OCI-LY3 (cell line): ENCODE results near the gene CLK1.

Experiments
- H2AFZ ChIP-seq: fragments of 200-600, 300-600 bp; shearing (Covaris generic); 2 replicates; pipeline ENCODE4 v1.6.0; 2014; ENCODE audit warnings: antibody characterized with exemption, low read depth, low read length
- H3K27ac ChIP-seq: fragments of 200-600, 300-600 bp; sonication (generic); 2 replicates; pipeline ENCODE4 v1.5.1; 2014; ENCODE audit warnings: mild to moderate bottlenecking, low read length, moderate library complexity, mixed read lengths
- H3K27me3 ChIP-seq: fragments of 200-600, 300-600 bp; sonication (generic); 2 replicates; pipeline ENCODE4 v1.6.1; 2014; ENCODE audit warnings: low read depth, low read length, mixed read lengths
- H3K36me3 ChIP-seq: fragments of 200-600, 300-600 bp; sonication (generic); replicated peaks from 2 replicates; pipeline ENCODE3; 2014; ENCODE audit warnings: low read depth, low read length, mixed read lengths
- H3K4me1 ChIP-seq: fragments of 300-600, 200-600 bp; sonication (generic); 2 replicates; pipeline ENCODE4 v1.6.1; 2014; ENCODE audit warnings: low read length, mixed read lengths
- H3K4me2 ChIP-seq: fragments of 200-600, 300-600 bp; sonication (generic); 2 replicates; pipeline ENCODE4 v1.6.1; 2014; ENCODE audit warnings: low read length, mixed read lengths
- H3K4me3 ChIP-seq: fragments of 300-600, 200-600 bp; sonication (generic); 2 replicates; pipeline ENCODE4 v1.5.1; 2014; ENCODE audit warnings: antibody characterized with exemption, mild to moderate bottlenecking, low read length, moderate library complexity
- H3K79me2 ChIP-seq: fragments of 300-600, 200-600 bp; shearing (Covaris generic); 2 replicates; pipeline ENCODE4 v1.6.1; 2014; ENCODE audit warnings: mild to moderate bottlenecking, low read length, mixed read lengths
- H3K9ac ChIP-seq: fragments of 300-600, 200-600 bp; shearing (Covaris generic); 2 replicates; pipeline ENCODE4 v1.6.0; 2014; ENCODE audit warnings: mild to moderate bottlenecking, low read length, moderate library complexity
- H3K9me3 ChIP-seq: fragments of 200-600, 300-600 bp; shearing (Covaris generic); 2 replicates; pipeline ENCODE4 v1.6.1; 2014; ENCODE audit warnings: low read length, mixed read lengths; ENCODE audit not compliant: insufficient read depth
- H4K20me1 ChIP-seq: fragments of 200-600, 300-600 bp; sonication (generic); 2 replicates; pipeline ENCODE4 v1.6.1; 2016; ENCODE audit warnings: low read length, mixed read lengths; ENCODE audit not compliant: insufficient read depth
- CTCF ChIP-seq: fragments of 200-600, 300-600 bp; sonication (generic); IDR thresholded peaks from 2 replicates; pipeline ENCODE4 v1.5.1; 2014; ENCODE audit warnings: antibody characterized with exemption, low read length, low read depth
- EZH2phosphoT487 ChIP-seq: fragments of 200-600 bp; shearing (Covaris generic); IDR thresholded peaks from 2 replicates; pipeline ENCODE4 v1.6.1; 2018; ENCODE audit warnings: antibody characterized with exemption, mixed run types, low read depth

CLK1 gene

DNA sequence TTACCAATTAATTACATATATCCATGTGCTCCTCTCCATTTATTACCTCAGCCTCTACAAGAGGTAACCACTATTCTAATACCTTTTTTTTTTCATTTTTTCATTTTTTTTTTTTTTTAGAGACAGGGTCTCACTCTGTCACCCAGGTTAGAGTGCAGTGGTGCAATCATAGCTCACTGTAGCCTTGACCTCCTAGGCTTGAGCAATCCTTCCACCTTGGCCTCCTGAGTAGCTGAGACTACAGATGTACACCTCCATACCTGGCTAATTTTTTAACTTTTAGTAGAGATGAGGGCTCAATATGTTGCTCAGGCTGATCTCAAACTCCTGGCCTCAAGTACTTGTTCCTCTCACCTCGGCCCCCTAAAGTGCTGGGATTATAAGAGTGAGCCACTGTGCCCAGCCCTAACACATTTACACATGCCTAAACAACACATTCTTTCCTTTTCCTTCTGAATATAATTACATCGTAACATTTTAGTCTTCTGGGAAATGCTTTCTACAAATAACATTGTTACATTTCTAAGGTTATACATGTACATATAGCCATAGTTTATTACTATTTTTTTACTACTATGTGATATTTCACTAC, 13.9 kb upstream of the CLK1 start:
- Histone ChIP-seq H3K9me3 (no peaks in the 10 kb centered on the region), H3K4me3 (no peak overlapping the region), H3K79me2 (no peaks in the 10 kb centered on the region), H3K9ac (no peak overlapping the region), H2AFZ (no peak overlapping the region), H4K20me1 (no peaks in the 10 kb centered on the region), H3K4me2 (no peak overlapping the region), H3K36me3 (peaks cover 36% of the 10 kb centered on the region), H3K4me1 (no peaks in the 10 kb centered on the region), H3K27ac (no peak overlapping the region), H3K27me3 (no peaks in the 10 kb centered on the region)
- TF ChIP-seq EZH2phosphoT487 (no peak), CTCF (no peak)

DNA sequence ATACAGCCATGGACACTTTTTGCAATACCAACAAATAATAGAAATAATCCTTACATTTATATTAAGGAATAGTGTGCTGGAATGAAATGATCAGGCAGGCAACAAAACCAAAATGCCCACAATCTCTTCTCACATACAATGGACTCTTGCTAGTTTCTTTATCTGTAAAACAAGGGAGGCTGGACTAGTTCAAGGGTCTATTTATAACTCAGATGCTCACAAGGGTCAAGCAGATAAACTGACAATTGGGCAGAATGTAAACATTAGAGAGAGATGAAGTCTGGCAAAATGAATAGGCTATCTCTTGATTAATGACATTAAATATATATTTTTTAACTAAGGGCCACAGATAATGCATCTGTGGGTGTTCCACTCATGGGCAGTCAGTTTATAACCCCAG, 13.0 kb upstream of the CLK1 start:
- Histone ChIP-seq H2AFZ (no peak overlapping the region), H4K20me1 (no peaks in the 10 kb centered on the region), H3K36me3 (peaks cover 37% of the 10 kb centered on the region), H3K4me2 (no peak overlapping the region), H3K79me2 (no peaks in the 10 kb centered on the region), H3K4me3 (no peak overlapping the region), H3K4me1 (no peaks in the 10 kb centered on the region), H3K9me3 (no peaks in the 10 kb centered on the region), H3K9ac (no peak overlapping the region), H3K27ac (no peak overlapping the region), H3K27me3 (no peaks in the 10 kb centered on the region)
- TF ChIP-seq EZH2phosphoT487 (no peak), CTCF (no peak)

DNA sequence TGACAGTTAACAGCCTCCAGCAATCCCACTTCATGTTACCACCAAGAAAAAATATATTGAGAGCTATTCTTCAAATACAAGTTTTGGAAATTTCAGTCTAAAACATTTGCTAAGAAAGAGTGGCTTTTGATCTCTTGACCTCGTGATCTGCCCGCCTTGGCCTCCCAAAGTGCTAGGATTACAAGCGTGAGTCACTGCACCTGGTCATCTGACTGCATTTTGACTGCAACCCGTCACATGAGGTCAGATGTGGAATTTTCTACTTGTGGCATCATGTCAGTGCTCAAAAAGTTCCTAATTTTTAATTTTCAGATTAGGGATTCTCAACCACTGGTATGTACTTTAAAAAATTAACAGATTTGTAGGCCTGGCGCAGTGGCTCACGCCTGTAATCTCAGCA, 9.1 kb upstream of the CLK1 start:
- Histone ChIP-seq H3K36me3 (peaks cover 29% of the 10 kb centered on the region), H3K9ac (no peak overlapping the region), H3K27ac (no peak overlapping the region), H3K79me2 (no peaks in the 10 kb centered on the region), H4K20me1 (no peaks in the 10 kb centered on the region), H2AFZ (no peak overlapping the region), H3K4me1 (no peaks in the 10 kb centered on the region), H3K9me3 (no peaks in the 10 kb centered on the region), H3K4me3 (no peak overlapping the region), H3K4me2 (no peak overlapping the region), H3K27me3 (no peaks in the 10 kb centered on the region)
- no peak for TF ChIP-seq CTCF
- no peak for TF ChIP-seq EZH2phosphoT487

DNA sequence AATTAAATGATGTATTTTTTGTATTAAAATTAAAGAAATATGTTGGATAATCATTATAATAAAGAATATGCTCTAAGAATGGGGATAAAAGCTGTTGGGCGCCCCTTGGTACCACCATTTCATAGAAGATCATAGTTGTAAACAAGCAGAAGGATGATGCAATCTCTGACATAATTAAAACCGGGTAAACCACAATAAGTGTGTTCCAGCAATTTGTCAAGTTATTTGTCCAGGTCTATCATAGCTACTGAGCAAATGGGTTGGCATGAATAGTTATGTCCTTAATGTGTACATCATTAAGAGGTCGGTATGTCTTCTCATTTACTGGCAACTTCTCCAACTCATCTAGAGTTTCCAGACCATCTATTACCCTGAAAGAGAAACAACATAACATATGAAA, 6.7 kb upstream of the CLK1 start:
- no peaks in the 10 kb centered on the region for H3K4me1 ChIP-seq

More for the DNA sequence above, 6.7 kb upstream of the CLK1 start:
- TF ChIP-seq EZH2phosphoT487 (no peak), CTCF (no peak)
- no peak overlapping the region for H2AFZ ChIP-seq
- H3K27ac ChIP-seq: no peak overlapping the region
- H3K9me3 ChIP-seq: no peaks in the 10 kb centered on the region
- no peak overlapping the region for H3K9ac ChIP-seq
- H3K79me2 ChIP-seq: no peaks in the 10 kb centered on the region
- H3K4me2 ChIP-seq: no peak overlapping the region
- no peaks in the 10 kb centered on the region for H4K20me1 ChIP-seq
- no peak overlapping the region for H3K4me3 ChIP-seq
- peaks cover 25% of the 10 kb centered on the region for H3K36me3 ChIP-seq
- no peaks in the 10 kb centered on the region for H3K27me3 ChIP-seq
